SK-N-SH (cell line): ENCODE results near the gene KIF2A.

ENCODE experiments used
- CTCF ChIP-seq: fragments of 200-600 bp; sonication (generic); IDR thresholded peaks from 2 replicates; pipeline ENCODE4 v1.6.1; 2017; ENCODE audit warnings: antibody characterized with exemption, mild to moderate bottlenecking, moderate library complexity
- ELF1 ChIP-seq: IDR thresholded peaks from 2 replicates; pipeline ENCODE4 v1.4.0; 2012
- POLR2AphosphoS5 ChIP-seq: IDR thresholded peaks from 2 replicates; pipeline ENCODE4 v1.6.1; 2012; ENCODE audit warnings: low read depth, low read length
- RAD21 ChIP-seq: IDR thresholded peaks from 2 replicates; pipeline ENCODE4 v1.6.1; 2012; ENCODE audit warnings: mild to moderate bottlenecking, low read length
- RXRA ChIP-seq: IDR thresholded peaks from 2 replicates; pipeline ENCODE4 v1.4.0; 2012; ENCODE audit warnings: low read depth, mild to moderate bottlenecking, borderline replicate concordance
- SIN3A ChIP-seq: IDR thresholded peaks from 2 replicates; pipeline ENCODE4 v1.6.1; 2012; ENCODE audit warnings: low read depth, mild to moderate bottlenecking, low read length, moderate library complexity, borderline replicate concordance
- TAF1 ChIP-seq: IDR thresholded peaks from 2 replicates; pipeline ENCODE4 v1.6.1; 2012; ENCODE audit warnings: low read depth, mild to moderate bottlenecking, low read length, moderate library complexity, borderline replicate concordance
- TEAD4 ChIP-seq: IDR thresholded peaks from 2 replicates; pipeline ENCODE4 v1.4.0; 2012; ENCODE audit warnings: mild to moderate bottlenecking, borderline replicate concordance; ENCODE audit not compliant: insufficient read depth

- TF ChIP-seq ELF1 = no peak
- TF ChIP-seq TEAD4 = no peak
- TF ChIP-seq CTCF = no peak
- no peak for TF ChIP-seq POLR2AphosphoS5
- no peak for TF ChIP-seq RAD21
- no peak for TF ChIP-seq SIN3A
- no peak for TF ChIP-seq TAF1
- no peak for TF ChIP-seq RXRA
Measured at GRCh38 chr5:62413711-62414110, 107.7 kb downstream of the KIF2A start.
